ENCODE measurements around the gene OR10C1. TPM values are rescaled to one million over a fixed set of nuclear protein-coding genes. Genes with fewer than 3 reads are reported as not detected.

Gene OR10C1
- total and polyA plus RNA-seq, 2 donors (not counting 1 experiment from before 2014, with no cell fraction given) = not detected

GRCh38 chr6:29424168-29424567, 14.9 kb upstream of the OR10C1 start:
- no peak overlapping the region for H3K4me3 ChIP-seq (replicated peaks in 1 of 4; ENCODE audit: control extremely low read depth in 1 of 4, insufficient read depth in 1 of 4, low read depth in 3 of 4, low read length in 4 of 4)
- no peak overlapping the region for H3K4me2 ChIP-seq (ENCODE audit: extremely low read depth, insufficient read depth, low read length)
- H3K4me1 ChIP-seq (ENCODE audit: control insufficient read depth, extremely low read depth, insufficient read depth, low read length) = no peaks in the 10 kb centered on the region
- H4K20me1 ChIP-seq (ENCODE audit: control insufficient read depth, extremely low read depth, insufficient read depth, low read length) = no peaks in the 10 kb centered on the region
- no peaks in the 10 kb centered on the region for H3K27me3 ChIP-seq (ENCODE audit: control insufficient read depth, insufficient read depth, low read length)
- no peak overlapping the region for H3K9ac ChIP-seq (ENCODE audit: insufficient read depth, low read length)
- H3K79me2 ChIP-seq (ENCODE audit: control insufficient read depth, insufficient read depth, low read length) = no peaks in the 10 kb centered on the region
- DNase-seq (ENCODE audit: low read depth in 2 of 2) = no peak
- H3K27ac ChIP-seq (ENCODE audit: insufficient read depth, low read length) = no peak overlapping the region
- no peak for TF ChIP-seq CTCF (conservative IDR thresholded peaks at IDR 0.05 in 1 of 2, IDR thresholded peaks at IDR 0.05 in 1 of 2; ENCODE audit: low read depth in 1 of 2, low read length in 2 of 2)
- no peak for TF ChIP-seq EZH2 (IDR thresholded peaks at IDR 0.05; ENCODE audit: low read length, missing control alignments)
- no peaks in the 10 kb centered on the region for H3K9me3 ChIP-seq (ENCODE audit: control insufficient read depth, insufficient read depth, low read depth, low read length)
- H3K36me3 ChIP-seq (ENCODE audit: control insufficient read depth, insufficient read depth, low read length) = no peaks in the 10 kb centered on the region
- no peak overlapping the region for H2AFZ ChIP-seq (ENCODE audit: low read length)

GRCh38 chr6:29424575-29424974, 14.5 kb upstream of the OR10C1 start:
- Histone ChIP-seq H3K36me3 (ENCODE audit: control insufficient read depth, insufficient read depth, low read length) (no peaks in the 10 kb centered on the region), H3K27me3 (ENCODE audit: control insufficient read depth, insufficient read depth, low read length) (no peaks in the 10 kb centered on the region), H3K4me1 (ENCODE audit: control insufficient read depth, extremely low read depth, insufficient read depth, low read length) (no peaks in the 10 kb centered on the region), H3K4me3 (replicated peaks in 1 of 4; ENCODE audit: control extremely low read depth in 1 of 4, insufficient read depth in 1 of 4, low read depth in 3 of 4, low read length in 4 of 4) (no peak overlapping the region), H3K9me3 (ENCODE audit: control insufficient read depth, insufficient read depth, low read depth, low read length) (no peaks in the 10 kb centered on the region), H3K9ac (ENCODE audit: insufficient read depth, low read length) (no peak overlapping the region), H2AFZ (ENCODE audit: low read length) (no peak overlapping the region), H3K27ac (ENCODE audit: insufficient read depth, low read length) (no peak overlapping the region), H4K20me1 (ENCODE audit: control insufficient read depth, extremely low read depth, insufficient read depth, low read length) (no peaks in the 10 kb centered on the region), H3K4me2 (ENCODE audit: extremely low read depth, insufficient read depth, low read length) (no peak overlapping the region), H3K79me2 (ENCODE audit: control insufficient read depth, insufficient read depth, low read length) (no peaks in the 10 kb centered on the region)
- TF ChIP-seq CTCF (conservative IDR thresholded peaks at IDR 0.05 in 1 of 2, IDR thresholded peaks at IDR 0.05 in 1 of 2; ENCODE audit: low read depth in 1 of 2, low read length in 2 of 2) = no peak
- no peak for TF ChIP-seq EZH2 (IDR thresholded peaks at IDR 0.05; ENCODE audit: low read length, missing control alignments)
- no peak for DNase-seq (ENCODE audit: low read depth in 2 of 2)

- TF ChIP-seq CTCF (conservative IDR thresholded peaks at IDR 0.05 in 1 of 2, IDR thresholded peaks at IDR 0.05 in 1 of 2; ENCODE audit: low read depth in 1 of 2, low read length in 2 of 2) (no peak), EZH2 (IDR thresholded peaks at IDR 0.05; ENCODE audit: low read length, missing control alignments) (no peak)
- DNase-seq (ENCODE audit: low read depth in 2 of 2) = no peak
- Histone ChIP-seq H3K9ac (ENCODE audit: insufficient read depth, low read length) (no peak overlapping the region), H3K4me2 (ENCODE audit: extremely low read depth, insufficient read depth, low read length) (no peak overlapping the region), H3K27me3 (ENCODE audit: control insufficient read depth, insufficient read depth, low read length) (no peaks in the 10 kb centered on the region), H3K4me3 (replicated peaks in 1 of 4; ENCODE audit: control extremely low read depth in 1 of 4, insufficient read depth in 1 of 4, low read depth in 3 of 4, low read length in 4 of 4) (no peak overlapping the region), H3K9me3 (ENCODE audit: control insufficient read depth, insufficient read depth, low read depth, low read length) (no peaks in the 10 kb centered on the region), H3K27ac (ENCODE audit: insufficient read depth, low read length) (no peak overlapping the region), H4K20me1 (ENCODE audit: control insufficient read depth, extremely low read depth, insufficient read depth, low read length) (no peaks in the 10 kb centered on the region), H2AFZ (ENCODE audit: low read length) (no peak overlapping the region), H3K79me2 (ENCODE audit: control insufficient read depth, insufficient read depth, low read length) (no peaks in the 10 kb centered on the region), H3K4me1 (ENCODE audit: control insufficient read depth, extremely low read depth, insufficient read depth, low read length) (no peaks in the 10 kb centered on the region), H3K36me3 (ENCODE audit: control insufficient read depth, insufficient read depth, low read length) (no peaks in the 10 kb centered on the region)
These were observed 14.0 kb upstream of the OR10C1 start for GRCh38 chr6:29425075-29425474.
